SK-N-SH treated with all-trans-retinoic acid at 6 μM for 48 hours (cell line): Measurements from ENCODE around the gene SLC4A11.

Source experiments
- ATAC-seq: fragments of 200-7000 bp; cut with Tn5 transposase; 3 replicates; pipeline ENCODE4 v1.9.1; 2020; ENCODE audit warnings: mild to moderate bottlenecking, moderate library complexity
- CREB5 ChIP-seq: fragments of 250-450 bp; sonication (Bioruptor Pico); IDR thresholded peaks from 2 replicates; pipeline ENCODE4 v1.5.1; 2020; ENCODE audit warnings: low read depth, mild to moderate bottlenecking, moderate library complexity
- CSDC2 ChIP-seq: fragments of 250-450 bp; sonication (Bioruptor Pico); IDR thresholded peaks from 2 replicates; pipeline ENCODE4 v1.5.0; 2020; ENCODE audit warnings: mild to moderate bottlenecking, moderate library complexity
- CSRNP3 ChIP-seq: fragments of 250-450 bp; sonication (Bioruptor Pico); IDR thresholded peaks from 2 replicates; pipeline ENCODE4 v1.5.1; 2021; ENCODE audit warnings: mild to moderate bottlenecking, moderate library complexity
- ESRRG ChIP-seq: fragments of 250-450 bp; sonication (Bioruptor Pico); IDR thresholded peaks from 2 replicates; pipeline ENCODE4 v1.6.1; 2021; ENCODE audit warnings: mild to moderate bottlenecking
- OSR1 ChIP-seq: fragments of 250-450 bp; sonication (Bioruptor Pico); IDR thresholded peaks from 2 replicates; pipeline ENCODE4 v1.8.0; 2022; ENCODE audit warnings: moderate library complexity, mild to moderate bottlenecking, inconsistent platforms
- POU6F1 ChIP-seq: fragments of 250-450 bp; sonication (Bioruptor Pico); IDR thresholded peaks from 2 replicates; pipeline ENCODE4 v1.8.0; 2021; ENCODE audit warnings: low read depth, mild to moderate bottlenecking, moderate library complexity, borderline replicate concordance
- PPARA ChIP-seq: fragments of 250-450 bp; sonication (Bioruptor Pico); IDR thresholded peaks from 2 replicates; pipeline ENCODE4 v1.5.0; 2020; ENCODE audit warnings: mild to moderate bottlenecking, borderline replicate concordance
- RARB ChIP-seq: fragments of 250-450 bp; sonication (Bioruptor Pico); IDR thresholded peaks from 2 replicates; pipeline ENCODE4 v1.8.0; 2021; ENCODE audit warnings: mild to moderate bottlenecking, moderate library complexity
- SNAI2 ChIP-seq: fragments of 250-450 bp; sonication (Bioruptor Pico); IDR thresholded peaks from 2 replicates; pipeline ENCODE4 v1.5.0; 2020; ENCODE audit warnings: mild to moderate bottlenecking, moderate library complexity
- TOX ChIP-seq: fragments of 250-450 bp; sonication (Bioruptor Pico); IDR thresholded peaks from 2 replicates; pipeline ENCODE4 v1.8.0; 2021; ENCODE audit warnings: mild to moderate bottlenecking, moderate library complexity, borderline replicate concordance
- TSHZ2 ChIP-seq: fragments of 250-450 bp; sonication (Bioruptor Pico); IDR thresholded peaks from 2 replicates; pipeline ENCODE4 v1.5.0; 2020; ENCODE audit warnings: mild to moderate bottlenecking, moderate library complexity
- ZC3H10 ChIP-seq: fragments of 250-450 bp; sonication (Bioruptor Pico); IDR thresholded peaks from 2 replicates; pipeline ENCODE4 v1.5.1; 2021; ENCODE audit warnings: mild to moderate bottlenecking, moderate library complexity
- ZFP3 ChIP-seq: fragments of 250-450 bp; sonication (Bioruptor Pico); IDR thresholded peaks from 2 replicates; pipeline ENCODE4 v1.5.0; 2020; ENCODE audit warnings: mild to moderate bottlenecking, moderate library complexity
- ZNF565 ChIP-seq: fragments of 450-650 bp; formaldehyde crosslinking; conservative IDR thresholded peaks from 2 replicates; pipeline ENCODE4 v1.5.0; 2020; ENCODE audit warnings: low read depth, mild to moderate bottlenecking, moderate library complexity
- ZNF70 ChIP-seq: fragments of 450-650 bp; formaldehyde crosslinking; IDR thresholded peaks from 2 replicates; pipeline ENCODE4 v1.5.0; 2020; ENCODE audit warnings: mild to moderate bottlenecking, moderate library complexity
- ZNF8 ChIP-seq: fragments of 450-650 bp; formaldehyde crosslinking; IDR thresholded peaks from 2 replicates; pipeline ENCODE4 v1.5.0; 2020; ENCODE audit warnings: mild to moderate bottlenecking, moderate library complexity

Gene SLC4A11

GRCh38 chr20:3275966-3276679, 37.1 kb upstream of the SLC4A11 start:
- ATAC-seq, result no peak
- no peak for TF ChIP-seq TOX (CRISPR knock-in tag)
- TF ChIP-seq ZFP3 (CRISPR knock-in tag), result no peak
- TF ChIP-seq TSHZ2 (CRISPR knock-in tag), result no peak
- TF ChIP-seq OSR1 (CRISPR knock-in tag), result no peak
- TF ChIP-seq, all 23 proteins: peak for 0

- ATAC-seq, result no peak
- TF ChIP-seq CSRNP3 (CRISPR knock-in tag) (no peak), RARB (CRISPR knock-in tag) (no peak), ESRRG (CRISPR knock-in tag) (no peak), ZFP3 (CRISPR knock-in tag) (no peak), CSDC2 (CRISPR knock-in tag) (no peak), ZNF8 (no peak), ZNF565 (CRISPR knock-in tag) (no peak)
These were observed 36.3 kb upstream of the SLC4A11 start for GRCh38 chr20:3275064-3275935.

DNA sequence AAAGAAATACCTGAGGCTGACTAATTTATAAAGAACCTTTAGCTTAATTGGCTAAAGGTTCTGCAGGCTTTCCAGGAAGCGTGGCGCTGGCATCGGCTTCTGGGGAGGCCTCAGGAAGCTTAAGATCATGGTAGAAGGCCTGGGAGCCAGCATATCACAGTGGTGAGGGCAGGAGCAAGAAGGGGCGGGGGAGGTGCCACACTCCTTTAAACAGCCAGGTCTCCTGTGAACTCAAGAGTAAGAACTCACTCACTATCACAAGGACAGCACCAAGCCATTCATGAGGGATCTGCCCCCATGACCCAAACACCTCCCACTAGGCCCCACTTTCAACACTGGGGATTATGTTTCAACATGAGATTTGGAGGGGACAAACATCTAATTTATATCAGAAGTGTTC, 34.4 kb upstream of the SLC4A11 start:
- ATAC-seq, result no peak
- TF ChIP-seq ZNF8, result no peak
- TF ChIP-seq ZC3H10, result no peak
- TF ChIP-seq OSR1 (CRISPR knock-in tag), result no peak
- no peak for TF ChIP-seq TOX (CRISPR knock-in tag)
- no peak for TF ChIP-seq ZNF70 (CRISPR knock-in tag)
- no peak for TF ChIP-seq RARB (CRISPR knock-in tag)
- TF ChIP-seq CSRNP3 (CRISPR knock-in tag), result no peak
- no peak for TF ChIP-seq CREB5
- TF ChIP-seq SNAI2 (CRISPR knock-in tag), result no peak
- TF ChIP-seq PPARA (CRISPR knock-in tag), result no peak
- no peak for TF ChIP-seq POU6F1 (CRISPR knock-in tag)
- no peak for TF ChIP-seq ZFP3 (CRISPR knock-in tag)

- TF ChIP-seq ZFP3 (CRISPR knock-in tag) (no peak), PPARA (CRISPR knock-in tag) (no peak), ZNF8 (no peak), CSDC2 (CRISPR knock-in tag) (no peak)
- ATAC-seq, result no peak
These were observed 31.1 kb upstream of the SLC4A11 start for GRCh38 chr20:3270051-3270450.
